Ovary (tissue), 9 donors: Measurements from ENCODE around the gene ADAMTS13. TPM values are rescaled to one million over a fixed set of nuclear protein-coding genes. Genes with fewer than 3 reads are reported as not detected.

Experiments
- DNase-seq, 5 donors: peaks; one replicate each; pipeline ENCODE4 v3.0.0-alpha.2; 2019 to 2020
- H3K27ac ChIP-seq, 2 donors: fragments of 200-600 bp; one replicate each; pipeline versions ENCODE4 v1.5.1 to v1.8.0; 2019 to 2022
- H3K27me3 ChIP-seq: fragments of 200-600 bp; one replicate; pipeline ENCODE4 v1.8.0; 2022
- H3K36me3 ChIP-seq: fragments of 200-600 bp; sonication (generic); one replicate; pipeline ENCODE4 v1.5.1; 2019
- H3K4me1 ChIP-seq: one replicate; pipeline ENCODE4 v1.8.1; 2013; ENCODE audit warnings: mild to moderate bottlenecking, moderate library complexity; ENCODE audit not compliant: insufficient read depth
- H3K4me3 ChIP-seq: fragments of 200-600 bp; sonication (generic); one replicate; pipeline ENCODE4 v1.5.1; 2017
- H3K9me3 ChIP-seq, 2 donors: fragments of 200-600 bp in 1 of 2; sonication (generic) in 1 of 2; one replicate each; pipeline versions ENCODE4 v1.5.1 to v1.8.1; 2013 to 2019; ENCODE audit warnings: mild to moderate bottlenecking in 1 of 2, moderate library complexity in 1 of 2
- CTCF ChIP-seq, 3 donors: fragments of 450-650 bp in 2 of 3; fragments of 200-600 bp in 1 of 3; IDR thresholded peaks; one replicate each; pipeline versions ENCODE4 v1.5.1 to v1.8.0; 2016 to 2022; ENCODE audit warnings: antibody characterized with exemption in 3 of 3, mild to moderate bottlenecking in 1 of 3
- EP300 ChIP-seq: sonication (generic); formaldehyde crosslinking; IDR thresholded peaks from one replicate; pipeline ENCODE4 v1.6.1; 2017; ENCODE audit warnings: antibody characterized with exemption
- POLR2A ChIP-seq: fragments of 450-650 bp; IDR thresholded peaks from one replicate; pipeline ENCODE4 v1.6.1; 2017; ENCODE audit warnings: antibody characterized with exemption, mild to moderate bottlenecking, moderate library complexity
- WGBS, 3 donors: extraction: QIAGEN DNeasy Blood & Tissue Kit in 1 of 3; methylation state at CpG; one replicate each; pipeline versions ENCODE4 v1.1.5 to v1.1.7; 2013 to 2017; 5-methylcytosine and 5-hydroxymethylcytosine counted together
- intact Hi-C, 4 donors: fragments of 100-400 bp; cut with DNase I; formaldehyde crosslinking; loops; one replicate each; pipeline versions ENCODE4 v1.11.0 to v1.15.1; 2022 to 2023
- polyA plus RNA-seq, 2 donors: library from polyadenylated mRNA; stranded (reverse); fragments of 200-250 nt in 1 of 2; fragments of 350-450 nt in 1 of 2; fragmentation: Illumina TruSeq in 1 of 2; extraction: RNeasy Lipid Tissue Mini Kit (QIAGEN cat#74804) in 1 of 2; gene quantifications; one replicate each; pipeline ENCODE4 v1.2.3, GENCODE V29; 2013 to 2014
- total RNA-seq, 7 donors: library from RNA; depleted of rRNA in 2 of 7; stranded (reverse); fragments of >200 nt in 2 of 7; fragmentation: NEBNext Ultra II Directional in 3 of 7; extraction: Animal tissue kit (Norgen Biotek cat#: 25700) in 3 of 7; gene quantifications; one replicate each; pipeline versions ENCODE4 v1.1.0 to v1.2.4, GENCODE V29; 2016 to 2023
- donor health status: DM: no; HTN: no; CAD: no; lungs with moderate emphysema.
- donor health status: DM: no; HTN: no; CAD: no.
- donor health status: Bipolar disorder and iron deficiency.
- donor health status: DM: yes; HTN: yes; CAD: no.
- donor health status: DM: no; HTN: no; CAD: no.
- donor health status: DM: yes; HTN: yes; CAD: no.

Gene ADAMTS13
- total and polyA plus RNA-seq, 9 donors, result 0.45 to 4.2 (median 3.6) TPM

- DNase-seq, result peak in 1 of 5 donors; percentile 25
- no peaks in the 10 kb centered on the region for H3K36me3 ChIP-seq
- H3K9me3 ChIP-seq, result no peaks in the 10 kb centered on the region
- no peaks in the 10 kb centered on the region for H3K27me3 ChIP-seq
- intact Hi-C loops, result loop anchor here in 1 of 4 donors (5.0 kb wide), 1 partner anchor 311 kb away; no protein-coding TSS in a partner anchor
- 89 to 94% (median 91%) methylated on average over 10 to 11 of the region's 11 CpGs for WGBS, 3 donors
- TF ChIP-seq POLR2A (no peak), CTCF (IDR thresholded peaks at IDR 0.05) (no peak), EP300 (no peak)
- no peak overlapping the region for H3K4me3 ChIP-seq
- H3K4me1 ChIP-seq, result peaks cover 13% of the 10 kb centered on the region
- no peak overlapping the region for H3K27ac ChIP-seq
These were observed 71.3 kb downstream of the ADAMTS13 start for GRCh38 chr9:133493428-133493827.

GRCh38 chr9:133493845-133494540 is 71.8 kb downstream of the ADAMTS13 start:
- intact Hi-C loops, result loop anchor here in 1 of 4 donors (5.0 kb wide), 1 partner anchor 312 kb away; no protein-coding TSS in a partner anchor
- H3K27ac ChIP-seq, result no peak overlapping the region
- H3K9me3 ChIP-seq, result no peaks in the 10 kb centered on the region
- no peaks in the 10 kb centered on the region for H3K36me3 ChIP-seq
- whole genome bisulfite sequencing, 3 donors, result 84 to 91% (median 90%) methylated on average over 23 of the region's 23 CpGs
- no peak overlapping the region for H3K4me3 ChIP-seq
- no peaks in the 10 kb centered on the region for H3K27me3 ChIP-seq
- TF ChIP-seq POLR2A (no peak), EP300 (no peak), CTCF (IDR thresholded peaks at IDR 0.05) (no peak)
- H3K4me1 ChIP-seq, result peaks cover 13% of the 10 kb centered on the region
- peak in 1 of 5 donors; percentile 21 for DNase-seq

- Histone ChIP-seq H3K4me1 (peaks cover 13% of the 10 kb centered on the region), H3K36me3 (no peaks in the 10 kb centered on the region), H3K27me3 (no peaks in the 10 kb centered on the region), H3K27ac (no peak overlapping the region), H3K4me3 (no peak overlapping the region), H3K9me3 (no peaks in the 10 kb centered on the region)
- DNase-seq, result peak in 1 of 5 donors; percentile 26
- TF ChIP-seq CTCF (IDR thresholded peaks at IDR 0.05), result no peak
- no peak for TF ChIP-seq POLR2A
- no peak for TF ChIP-seq EP300
- intact Hi-C loops, result loop anchor here in 1 of 4 donors (5.0 kb wide), 1 partner anchor 312 kb away; no protein-coding TSS in a partner anchor
- 53 to 73% (median 68%) methylated on average over 22 to 24 of the region's 24 CpGs for WGBS, 3 donors
These were observed 72.6 kb downstream of the ADAMTS13 start for GRCh38 chr9:133494636-133495326.

- peaks cover 13% of the 10 kb centered on the region for H3K4me1 ChIP-seq
- DNase-seq, result peak in 1 of 5 donors; percentile 4
- no peaks in the 10 kb centered on the region for H3K27me3 ChIP-seq
- 89 to 93% (median 92%) methylated on average over 24 of the region's 24 CpGs for WGBS, 3 donors
- H3K4me3 ChIP-seq, result no peak overlapping the region
- H3K27ac ChIP-seq, result no peak overlapping the region
- intact Hi-C loops, result no loop called here
- H3K36me3 ChIP-seq, result no peaks in the 10 kb centered on the region
- TF ChIP-seq CTCF (IDR thresholded peaks at IDR 0.05) (no peak), POLR2A (no peak), EP300 (no peak)
- no peaks in the 10 kb centered on the region for H3K9me3 ChIP-seq
These were observed 73.4 kb downstream of the ADAMTS13 start for GRCh38 chr9:133495327-133496293.
